NCI-H146 treated with DMSO at 0.1 percent for 48 hours (cell line): ENCODE data around the gene FBLIM1.

ENCODE experiments used
- DNase-seq: peaks from one replicate; lab custom pipeline; 2025; ENCODE audit not compliant: unreplicated experiment; lab: John Stamatoyannopoulos, UW

Gene FBLIM1

GRCh38 chr1:15730936-15731335, 27.7 kb upstream of the FBLIM1 start:
- no peak for DNase-seq

- no peak for DNase-seq
Measured at GRCh38 chr1:15731735-15732685, 26.6 kb upstream of the FBLIM1 start.

- no peak for DNase-seq
Measured at GRCh38 chr1:15732686-15733081, 25.9 kb upstream of the FBLIM1 start.

GRCh38 chr1:15733218-15733725, 25.3 kb upstream of the FBLIM1 start:
- DNase-seq: no peak

GRCh38 chr1:15733726-15734226, 24.8 kb upstream of the FBLIM1 start:
- no peak for DNase-seq

GRCh38 chr1:15734296-15734695, 24.3 kb upstream of the FBLIM1 start:
- DNase-seq: no peak

- no peak for DNase-seq
Measured at GRCh38 chr1:15734901-15735300, 23.7 kb upstream of the FBLIM1 start.

GRCh38 chr1:15735304-15736037, 23.1 kb upstream of the FBLIM1 start:
- no peak for DNase-seq

- DNase-seq: no peak
Measured at GRCh38 chr1:15736038-15736891, 22.3 kb upstream of the FBLIM1 start, which contains the start of gene SLC25A34. Gene SLC25A34, plus strand, starts transcription at chr1:15736258. Its CDS starts 228 bp downstream, at chr1:15736486.

- no peak for DNase-seq
Measured at GRCh38 chr1:15736892-15737261, 21.7 kb upstream of the FBLIM1 start.

- DNase-seq: no peak
Measured at GRCh38 chr1:15737324-15738319, 21.0 kb upstream of the FBLIM1 start.

GRCh38 chr1:15738416-15739113, 20.0 kb upstream of the FBLIM1 start:
- no peak for DNase-seq

GRCh38 chr1:15739259-15739658, 19.3 kb upstream of the FBLIM1 start:
- no peak for DNase-seq

GRCh38 chr1:15739745-15740144, 18.9 kb upstream of the FBLIM1 start:
- no peak for DNase-seq

GRCh38 chr1:15740924-15741850, 17.4 kb upstream of the FBLIM1 start:
- DNase-seq: peak; percentile 69

GRCh38 chr1:15742339-15742801, 16.2 kb upstream of the FBLIM1 start, which contains the start of gene TMEM82:
Gene TMEM82, plus strand, starts transcription at chr1:15742499. Its CDS starts 61 bp downstream, at chr1:15742560.
- no peak for DNase-seq

- DNase-seq: no peak
Measured at GRCh38 chr1:15744122-15744679, 14.4 kb upstream of the FBLIM1 start.
